NCI-H2029 (cell line): ENCODE data around the gene TBC1D2.

Experiments
- DNase-seq: peaks from one replicate; lab custom pipeline; 2025; lab: John Stamatoyannopoulos, UW

Gene TBC1D2

GRCh38 chr9:98215821-98216220 is 39.6 kb downstream of the TBC1D2 start:
- no peak for DNase-seq

- DNase-seq: no peak
Observed at GRCh38 chr9:98215271-98215670, 40.2 kb downstream of the TBC1D2 start.

GRCh38 chr9:98214811-98215210 is 40.6 kb downstream of the TBC1D2 start:
- DNase-seq: no peak

GRCh38 chr9:98211260-98211659 is 44.2 kb downstream of the TBC1D2 start:
- DNase-seq: no peak

- DNase-seq: no peak
Observed at GRCh38 chr9:98210435-98210834, 45.0 kb downstream of the TBC1D2 start.

- no peak for DNase-seq
Observed at GRCh38 chr9:98209530-98209929, 45.9 kb downstream of the TBC1D2 start.

GRCh38 chr9:98208635-98209034 is 46.8 kb downstream of the TBC1D2 start:
- DNase-seq: no peak

- DNase-seq: no peak
Observed at GRCh38 chr9:98207606-98208005, 47.8 kb downstream of the TBC1D2 start.

GRCh38 chr9:98206754-98207153 is 48.7 kb downstream of the TBC1D2 start:
- no peak for DNase-seq

GRCh38 chr9:98204692-98205091 is 50.8 kb downstream of the TBC1D2 start:
- no peak for DNase-seq

GRCh38 chr9:98203153-98203552 is 52.3 kb downstream of the TBC1D2 start:
- no peak for DNase-seq

- DNase-seq: no peak
Observed at GRCh38 chr9:98202252-98202651, 53.2 kb downstream of the TBC1D2 start.

GRCh38 chr9:98201749-98202148 is 53.7 kb downstream of the TBC1D2 start:
- DNase-seq: no peak

- DNase-seq: no peak
Observed at GRCh38 chr9:98201102-98201501, 54.3 kb downstream of the TBC1D2 start.

- DNase-seq: no peak
Observed at GRCh38 chr9:98199388-98200033, 55.9 kb downstream of the TBC1D2 start.

GRCh38 chr9:98195671-98196070 is 59.8 kb downstream of the TBC1D2 start:
- DNase-seq: no peak

- peak; percentile 80 for DNase-seq
Observed at GRCh38 chr9:98193336-98193944, 62.0 kb downstream of the TBC1D2 start.

GRCh38 chr9:98192503-98193335 is 62.7 kb downstream of the TBC1D2 start, which contains the start of gene CORO2A:
TSS of gene CORO2A (minus strand) at chr9:98192637. CDS start at chr9:98157660, 34,977 bp downstream.
- DNase-seq: peak; percentile 80

GRCh38 chr9:98191671-98192502 is 63.6 kb downstream of the TBC1D2 start:
- DNase-seq: no peak

GRCh38 chr9:98191181-98191608 is 64.3 kb downstream of the TBC1D2 start:
- DNase-seq: no peak

GRCh38 chr9:98190757-98191105 is 64.7 kb downstream of the TBC1D2 start:
- no peak for DNase-seq

GRCh38 chr9:98189412-98189811 is 66.0 kb downstream of the TBC1D2 start:
- DNase-seq: no peak
